K562 (cell line): ENCODE measurements around the gene ROBO2. TPM values are rescaled to one million over a fixed set of nuclear protein-coding genes. Genes with fewer than 3 reads are reported as not detected.

Experiments
- ATAC-seq: fragments of 200-7000 bp; cut with Tn5 transposase; 3 replicates; pipeline ENCODE4 v1.9.1; 2020; ENCODE audit warnings: moderate library complexity
- BruUV-seq: library from RNA; stranded (reverse); fragments of 400-500 nt; replicated peaks from 2 replicates; lab custom pipeline; 2021; lab: Mats Ljungman, UMichigan
- CTCF ChIA-PET: fragments of 300-600 bp; formaldehyde crosslinking; extraction: SDS; loops from one replicate; lab custom pipeline; 2021; ENCODE audit warnings: low intra/inter-chr PET ratio; lab: Yijun Ruan, JAX
- POLR2A ChIA-PET: fragments of 300-600, 350-650 bp; sonication (Branson Sonifier 250); formaldehyde crosslinking; extraction: SDS; loops from one replicate; lab custom pipeline; 2021; ENCODE audit warnings: antibody characterized with exemption, inconsistent platforms; lab: Yijun Ruan, JAX
- DNase-seq, 4 experiments: peaks; one replicate each; pipeline versions ENCODE4 v3.0.0 to v3.0.0-alpha.2; 2011 to 2018; ENCODE audit warnings: low spot score in 3 of 4, mixed read lengths in 3 of 4; ENCODE audit errors: extremely low read depth in 1 of 4
- FAIRE-seq: peaks from 2 replicates; lab custom pipeline; 2011; peaks lifted over from hg19 to GRCh38; lab: Jason Lieb, UNC
- H2AFZ ChIP-seq: 2 replicates; pipeline ENCODE4 v1.6.0; 2011; ENCODE audit warnings: low read depth, low read length, control low read depth, inconsistent platforms
- H3K27ac ChIP-seq: fragments of 200-600 bp; 3 replicates; pipeline ENCODE4 v1.8.0; 2011; ENCODE audit warnings: low read depth, mild to moderate bottlenecking, control low read depth, inconsistent platforms, low read length, moderate library complexity, mixed read lengths; ENCODE audit errors: extremely low read depth
- H3K27me3 ChIP-seq, 2 experiments: fragments of 300-600 bp in 1 of 2; 2 replicates in 1 of 2; 3 replicates in 1 of 2; pipeline versions ENCODE4 v1.6.0 to v1.8.0; 2011; ENCODE audit warnings: inconsistent platforms in 2 of 2, low read length in 2 of 2, mild to moderate bottlenecking in 1 of 2, mixed read lengths in 1 of 2, moderate library complexity in 1 of 2; ENCODE audit not compliant: control insufficient read depth in 2 of 2, insufficient read depth in 2 of 2
- H3K36me3 ChIP-seq: fragments of 300-600 bp; 3 replicates; pipeline ENCODE4 v1.8.0; 2011; ENCODE audit warnings: mild to moderate bottlenecking, low read length, inconsistent platforms; ENCODE audit not compliant: control insufficient read depth, insufficient read depth
- H3K4me1 ChIP-seq, 2 experiments: fragments of 200-600 bp in 1 of 2; replicated peaks in 1 of 2; 2 replicates in 1 of 2; 3 replicates in 1 of 2; pipeline versions ENCODE4 v1.5.1 to v1.8.0; 2011; ENCODE audit warnings: inconsistent platforms in 2 of 2, low read length in 2 of 2, mild to moderate bottlenecking in 1 of 2, mixed read lengths in 1 of 2, moderate library complexity in 1 of 2; ENCODE audit not compliant: control insufficient read depth in 2 of 2, insufficient read depth in 2 of 2
- H3K4me2 ChIP-seq: 2 replicates; pipeline ENCODE4 v1.6.1; 2011; ENCODE audit warnings: low read length, control low read depth, inconsistent platforms, mixed read lengths; ENCODE audit not compliant: insufficient read depth
- H3K4me3 ChIP-seq: fragments of 200-600 bp; sonication (generic), shearing (Covaris generic); 2 replicates; pipeline ENCODE4 v1.5.1; 2016; ENCODE audit warnings: control low read depth, inconsistent platforms
- H3K79me2 ChIP-seq: fragments of 200-600 bp; 3 replicates; pipeline ENCODE4 v1.8.0; 2011; ENCODE audit warnings: low read length, inconsistent platforms; ENCODE audit not compliant: control insufficient read depth, insufficient read depth
- H3K9ac ChIP-seq, 2 experiments: 2 replicates each; pipeline versions ENCODE4 v1.6.0 to v1.6.1; 2011; ENCODE audit warnings: low read depth in 2 of 2, low read length in 2 of 2, control low read depth in 1 of 2, inconsistent platforms in 1 of 2, mild to moderate bottlenecking in 1 of 2, mixed read lengths in 1 of 2; ENCODE audit not compliant: insufficient read depth in 1 of 2
- H3K9me1 ChIP-seq: one replicate; pipeline ENCODE4 v1.6.0; 2011; ENCODE audit warnings: inconsistent platforms, mild to moderate bottlenecking, low read length, moderate library complexity; ENCODE audit not compliant: control insufficient read depth, insufficient read depth
- H3K9me3 ChIP-seq: replicated peaks from 2 replicates; pipeline ENCODE4 v1.5.1; 2011; ENCODE audit warnings: low read depth, low read length, inconsistent platforms; ENCODE audit not compliant: control insufficient read depth, insufficient read depth
- H4K20me1 ChIP-seq: replicated peaks from 2 replicates; pipeline ENCODE4 v1.6.1; 2011; ENCODE audit warnings: low read length, inconsistent platforms, mixed read lengths; ENCODE audit not compliant: control insufficient read depth, insufficient read depth
- FOXJ3 ChIP-seq: sonication (generic); formaldehyde crosslinking; IDR thresholded peaks from 2 replicates; pipeline ENCODE4 v1.4.0; 2020; ENCODE audit warnings: mild to moderate bottlenecking, missing genetic modification reagents
- ILF3 ChIP-seq: fragments of 450-650 bp; IDR thresholded peaks from 2 replicates; pipeline ENCODE4 v1.6.1; 2018; ENCODE audit warnings: antibody characterized with exemption, mild to moderate bottlenecking, moderate library complexity, borderline replicate concordance
- MTA1 ChIP-seq: fragments of 450-650 bp; IDR thresholded peaks from 2 replicates; pipeline ENCODE4 v1.6.1; 2017; ENCODE audit warnings: borderline replicate concordance
- POLR3G ChIP-seq: IDR thresholded peaks from 2 replicates; pipeline ENCODE4 v1.6.1; 2011; ENCODE audit not compliant: insufficient read length, insufficient replicate concordance; ENCODE audit errors: extremely low read depth
- POU5F1 ChIP-seq: fragments of 150-350 bp; IDR thresholded peaks from 2 replicates; pipeline ENCODE4 v1.6.1; 2014; ENCODE audit warnings: borderline replicate concordance, low read length, low read depth, mild to moderate bottlenecking; ENCODE audit not compliant: partially characterized antibody
- PRPF4 ChIP-seq: fragments of 200-400 bp; formaldehyde crosslinking; IDR thresholded peaks from one replicate; pipeline ENCODE4 v1.6.1; 2017; ENCODE audit warnings: low read length, low read depth, mild to moderate bottlenecking; ENCODE audit not compliant: insufficient read depth, poor library complexity, severe bottlenecking
- RBM14 ChIP-seq: fragments of 200-400 bp; formaldehyde crosslinking; IDR thresholded peaks from 2 replicates; pipeline ENCODE4 v1.6.1; 2018; ENCODE audit warnings: low read depth, mild to moderate bottlenecking, low read length, moderate library complexity, borderline replicate concordance; ENCODE audit not compliant: insufficient read depth
- RBM25 ChIP-seq: fragments of 200-400 bp; formaldehyde crosslinking; IDR thresholded peaks from 2 replicates; pipeline ENCODE4 v1.6.1; 2018; ENCODE audit warnings: low read length, low read depth, moderate library complexity; ENCODE audit not compliant: severe bottlenecking
- RNF2 ChIP-seq: sonication (generic); IDR thresholded peaks from 2 replicates; pipeline ENCODE4 v1.6.1; 2016
- SIN3B ChIP-seq: fragments of 450-650 bp; IDR thresholded peaks from 2 replicates; pipeline ENCODE4 v1.6.1; 2017; ENCODE audit warnings: low read depth, mild to moderate bottlenecking, moderate library complexity
- XRCC4 ChIP-seq: IDR thresholded peaks from one replicate; pipeline ENCODE4 v1.6.1; 2011; ENCODE audit not compliant: insufficient read depth, insufficient read length; ENCODE audit errors: extremely low read depth
- ZBED1 ChIP-seq: IDR thresholded peaks from 2 replicates; pipeline ENCODE4 v1.6.1; 2014
- WGBS: fragments of 100-300 bp; shearing (Covaris generic); methylation state at CpG from one replicate; pipeline ENCODE4 v1.1.6; 2016; ENCODE audit warnings: low coverage, mixed read lengths; ENCODE audit not compliant: insufficient coverage; ENCODE audit errors: missing lambda C conversion rate; 5-methylcytosine and 5-hydroxymethylcytosine counted together
- in situ Hi-C: fragments of 300-500 bp; cut with MboI; formaldehyde crosslinking; loops from 4 replicates; pipeline ENCODE4 v1.15.0; 2018; ENCODE audit warnings: inconsistent platforms, mixed read lengths
- intact Hi-C: fragments of 100-400 bp; cut with micrococcal nuclease; formaldehyde crosslinking; loops from 2 replicates; pipeline ENCODE4 v1.14.2; 2022
- polyA plus RNA-seq, 8 experiments: library from polyadenylated mRNA; depleted of rRNA in 4 of 8; stranded (reverse) in 5 of 8; unstranded in 3 of 8; fragments of >200 nt; fragmentation: Nextera tagmentation in 2 of 8; fragmentation: Illumina TruSeq in 1 of 8; extraction: Ambion mirVana in 2 of 8; extraction: Trizol in 1 of 8; gene quantifications; 2 replicates each; pipeline versions ENCODE4 v1.2.1 to v1.2.3, GENCODE V29; 2011 to 2014; ENCODE audit warnings: inconsistent platforms in 1 of 8, missing spikeins in 1 of 8
- total RNA-seq, 7 experiments: library from RNA; depleted of rRNA in 6 of 7; stranded (reverse); fragments of >200 nt in 6 of 7; fragmentation: Illumina TruSeq in 2 of 7; extraction: Trizol in 2 of 7; gene quantifications; 2 replicates each; pipeline versions ENCODE4 v1.2.1 to v1.2.3, GENCODE V29; 2011 to 2021; ENCODE audit warnings: low replicate concordance in 1 of 7
- TF ChIP-seq, protein P1 (sequence below), 2 experiments: IDR thresholded peaks; 2 replicates each; pipeline ENCODE4 v1.6.1; 2012; ENCODE audit warnings: improper control_type of control experiment in 2 of 2, low read depth in 2 of 2, low read length in 2 of 2, borderline replicate concordance in 1 of 2
- TF ChIP-seq, protein P2 (sequence below): fragments of 450-650 bp; IDR thresholded peaks from 2 replicates; pipeline ENCODE4 v1.6.1; 2016; ENCODE audit warnings: low read depth

ROBO2 gene
- total and polyA plus RNA-seq, 9 of the 15 experiments (the other 6 are each of a cell fraction or from before 2014, with no cell fraction given) = 0.84 to 3.0 (median 1.7) TPM

DNA sequence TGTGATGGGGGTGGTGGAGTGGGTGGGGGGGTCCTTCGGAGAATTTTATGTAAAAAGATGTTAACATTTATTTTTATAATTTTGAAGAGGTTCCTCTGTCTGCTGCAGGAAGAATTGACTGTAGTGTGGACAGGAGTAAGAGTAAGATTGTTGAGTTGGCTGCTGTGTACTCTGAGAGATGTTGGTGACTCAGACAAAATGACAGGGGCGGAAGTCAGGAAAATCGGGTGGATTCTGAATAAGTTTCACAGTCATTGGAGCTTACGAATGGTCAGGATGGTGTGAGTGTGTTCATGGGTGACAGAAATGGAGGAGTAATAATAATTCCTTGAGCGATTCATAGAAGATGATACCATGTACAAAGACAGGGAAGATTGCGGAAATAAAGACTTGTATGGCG is 420.0 kb downstream of the ROBO2 start:
- Histone ChIP-seq H3K9me3 (no peaks in the 10 kb centered on the region), H3K4me2 (no peak overlapping the region), H2AFZ (no peak overlapping the region), H3K4me3 (no peak overlapping the region), H3K79me2 (no peaks in the 10 kb centered on the region), H4K20me1 (no peaks in the 10 kb centered on the region), H3K27me3 (no peaks in the 10 kb centered on the region), H3K4me1 (no peaks in the 10 kb centered on the region), H3K27ac (no peak overlapping the region), H3K9me1 (no peaks in the 10 kb centered on the region), H3K9ac (no peak overlapping the region), H3K36me3 (no peaks in the 10 kb centered on the region)
- ATAC-seq (no peak), DNase-seq (no peak), FAIRE-seq (no peak)
- 10% methylated on average over 7 of the region's 7 CpGs for WGBS
- ChIA-PET CTCF (no interaction called here), POLR2A (no interaction called here)
- BruUV-seq = no TSS peak
- TF ChIP-seq XRCC4 = no peak
- TF ChIP-seq SIN3B = no peak
- TF ChIP-seq ZBED1 = no peak
- no peak for TF ChIP-seq MTA1
- TF ChIP-seq, protein P1, sequence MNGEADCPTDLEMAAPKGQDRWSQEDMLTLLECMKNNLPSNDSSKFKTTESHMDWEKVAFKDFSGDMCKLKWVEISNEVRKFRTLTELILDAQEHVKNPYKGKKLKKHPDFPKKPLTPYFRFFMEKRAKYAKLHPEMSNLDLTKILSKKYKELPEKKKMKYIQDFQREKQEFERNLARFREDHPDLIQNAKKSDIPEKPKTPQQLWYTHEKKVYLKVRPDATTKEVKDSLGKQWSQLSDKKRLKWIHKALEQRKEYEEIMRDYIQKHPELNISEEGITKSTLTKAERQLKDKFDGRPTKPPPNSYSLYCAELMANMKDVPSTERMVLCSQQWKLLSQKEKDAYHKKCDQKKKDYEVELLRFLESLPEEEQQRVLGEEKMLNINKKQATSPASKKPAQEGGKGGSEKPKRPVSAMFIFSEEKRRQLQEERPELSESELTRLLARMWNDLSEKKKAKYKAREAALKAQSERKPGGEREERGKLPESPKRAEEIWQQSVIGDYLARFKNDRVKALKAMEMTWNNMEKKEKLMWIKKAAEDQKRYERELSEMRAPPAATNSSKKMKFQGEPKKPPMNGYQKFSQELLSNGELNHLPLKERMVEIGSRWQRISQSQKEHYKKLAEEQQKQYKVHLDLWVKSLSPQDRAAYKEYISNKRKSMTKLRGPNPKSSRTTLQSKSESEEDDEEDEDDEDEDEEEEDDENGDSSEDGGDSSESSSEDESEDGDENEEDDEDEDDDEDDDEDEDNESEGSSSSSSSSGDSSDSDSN (IDR thresholded peaks at IDR 0.05; ENCODE audit: borderline replicate concordance in 1 of 2, low read depth in 2 of 2, low read length in 2 of 2) = no peak
- no peak for TF ChIP-seq FOXJ3 (CRISPR knock-in tag)
- TF ChIP-seq, protein P2, sequence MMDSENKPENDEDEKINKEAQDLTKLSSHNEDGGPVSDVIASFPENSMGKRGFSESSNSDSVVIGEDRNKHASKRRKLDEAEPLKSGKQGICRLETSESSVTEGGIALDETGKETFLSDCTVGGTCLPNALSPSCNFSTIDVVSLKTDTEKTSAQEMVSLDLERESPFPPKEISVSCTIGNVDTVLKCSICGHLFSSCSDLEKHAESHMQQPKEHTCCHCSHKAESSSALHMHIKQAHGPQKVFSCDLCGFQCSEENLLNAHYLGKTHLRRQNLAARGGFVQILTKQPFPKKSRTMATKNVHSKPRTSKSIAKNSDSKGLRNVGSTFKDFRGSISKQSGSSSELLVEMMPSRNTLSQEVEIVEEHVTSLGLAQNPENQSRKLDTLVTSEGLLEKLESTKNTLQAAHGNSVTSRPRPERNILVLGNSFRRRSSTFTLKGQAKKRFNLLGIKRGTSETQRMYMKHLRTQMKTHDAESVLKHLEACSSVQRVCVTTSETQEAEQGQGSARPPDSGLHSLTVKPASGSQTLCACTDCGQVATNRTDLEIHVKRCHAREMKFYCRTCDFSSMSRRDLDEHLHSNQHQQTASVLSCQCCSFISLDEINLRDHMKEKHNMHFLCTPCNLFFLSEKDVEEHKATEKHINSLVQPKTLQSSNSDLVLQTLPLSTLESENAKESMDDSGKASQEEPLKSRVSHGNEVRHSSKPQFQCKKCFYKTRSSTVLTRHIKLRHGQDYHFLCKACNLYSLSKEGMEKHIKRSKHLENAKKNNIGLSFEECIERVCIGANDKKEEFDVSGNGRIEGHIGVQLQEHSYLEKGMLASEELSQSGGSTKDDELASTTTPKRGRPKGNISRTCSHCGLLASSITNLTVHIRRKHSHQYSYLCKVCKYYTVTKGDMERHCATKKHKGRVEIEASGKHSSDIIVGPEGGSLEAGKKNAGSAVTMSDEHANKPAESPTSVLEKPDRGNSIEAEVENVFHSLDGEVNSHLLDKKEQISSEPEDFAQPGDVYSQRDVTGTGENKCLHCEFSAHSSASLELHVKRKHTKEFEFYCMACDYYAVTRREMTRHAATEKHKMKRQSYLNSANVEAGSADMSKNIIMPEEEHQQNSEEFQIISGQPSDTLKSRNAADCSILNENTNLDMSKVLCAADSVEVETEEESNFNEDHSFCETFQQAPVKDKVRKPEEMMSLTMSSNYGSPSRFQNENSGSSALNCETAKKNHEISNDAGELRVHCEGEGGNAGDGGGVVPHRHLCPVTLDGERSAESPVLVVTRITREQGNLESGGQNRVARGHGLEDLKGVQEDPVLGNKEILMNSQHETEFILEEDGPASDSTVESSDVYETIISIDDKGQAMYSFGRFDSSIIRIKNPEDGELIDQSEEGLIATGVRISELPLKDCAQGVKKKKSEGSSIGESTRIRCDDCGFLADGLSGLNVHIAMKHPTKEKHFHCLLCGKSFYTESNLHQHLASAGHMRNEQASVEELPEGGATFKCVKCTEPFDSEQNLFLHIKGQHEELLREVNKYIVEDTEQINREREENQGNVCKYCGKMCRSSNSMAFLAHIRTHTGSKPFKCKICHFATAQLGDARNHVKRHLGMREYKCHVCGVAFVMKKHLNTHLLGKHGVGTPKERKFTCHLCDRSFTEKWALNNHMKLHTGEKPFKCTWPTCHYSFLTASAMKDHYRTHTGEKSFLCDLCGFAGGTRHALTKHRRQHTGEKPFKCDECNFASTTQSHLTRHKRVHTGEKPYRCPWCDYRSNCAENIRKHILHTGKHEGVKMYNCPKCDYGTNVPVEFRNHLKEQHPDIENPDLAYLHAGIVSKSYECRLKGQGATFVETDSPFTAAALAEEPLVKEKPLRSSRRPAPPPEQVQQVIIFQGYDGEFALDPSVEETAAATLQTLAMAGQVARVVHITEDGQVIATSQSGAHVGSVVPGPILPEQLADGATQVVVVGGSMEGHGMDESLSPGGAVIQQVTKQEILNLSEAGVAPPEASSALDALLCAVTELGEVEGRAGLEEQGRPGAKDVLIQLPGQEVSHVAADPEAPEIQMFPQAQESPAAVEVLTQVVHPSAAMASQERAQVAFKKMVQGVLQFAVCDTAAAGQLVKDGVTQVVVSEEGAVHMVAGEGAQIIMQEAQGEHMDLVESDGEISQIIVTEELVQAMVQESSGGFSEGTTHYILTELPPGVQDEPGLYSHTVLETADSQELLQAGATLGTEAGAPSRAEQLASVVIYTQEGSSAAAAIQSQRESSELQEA = no peak
- no peak for TF ChIP-seq ILF3
- TF ChIP-seq POLR3G = no peak
- TF ChIP-seq RBM25 = no peak
- no peak for TF ChIP-seq POU5F1
- TF ChIP-seq RNF2 = no peak
- TF ChIP-seq RBM14 = no peak
- no peak for TF ChIP-seq PRPF4
- in situ Hi-C loops = no loop called here
- intact Hi-C loops = no loop called here
